Stimulated activated CD4-positive, alpha-beta T cell treated with anti-CD3 and anti-CD28 coated beads, Interleukin-12 subunit alpha, Interleukin-12 subunit beta, amount 100 ng/mL, for 24 hours (primary cell): Measurements from ENCODE around the gene OR5AS1.
"Not testable (repeated sequence)": the region's sequence is repeated elsewhere in the genome, so short reads cannot be mapped to it uniquely, and the experiment has no call there.

ENCODE experiments used
- DNase-seq, 2 experiments: peaks; one replicate each; pipeline ENCODE4 v3.0.0-alpha.2; 2020; ENCODE audit warnings: low read depth in 2 of 2

OR5AS1 gene

DNA sequence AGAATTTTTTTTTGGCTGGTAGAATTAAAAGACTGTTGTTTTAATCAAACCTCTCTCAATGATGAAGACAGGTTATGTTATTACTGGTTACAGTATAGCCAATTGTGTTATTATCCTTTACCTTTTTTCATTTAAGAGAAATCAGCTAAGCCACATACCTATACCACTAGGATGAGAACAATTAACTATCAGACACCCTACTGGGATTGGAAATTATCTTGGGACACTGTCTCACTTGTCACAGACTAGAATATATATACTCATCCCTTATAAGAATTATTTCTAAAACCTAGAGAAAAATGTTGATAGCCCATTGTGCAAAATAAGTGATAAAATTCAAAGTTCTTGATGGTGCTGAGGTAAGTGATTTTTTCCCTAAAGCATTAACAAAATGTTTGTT lies at the start of gene OR5AS1:
Gene OR5AS1, plus strand, starts transcription at position 301 of the 400 bp plus-strand sequence. CDS start 2,765 bp downstream, outside the sequence.
- no peak for DNase-seq

DNA sequence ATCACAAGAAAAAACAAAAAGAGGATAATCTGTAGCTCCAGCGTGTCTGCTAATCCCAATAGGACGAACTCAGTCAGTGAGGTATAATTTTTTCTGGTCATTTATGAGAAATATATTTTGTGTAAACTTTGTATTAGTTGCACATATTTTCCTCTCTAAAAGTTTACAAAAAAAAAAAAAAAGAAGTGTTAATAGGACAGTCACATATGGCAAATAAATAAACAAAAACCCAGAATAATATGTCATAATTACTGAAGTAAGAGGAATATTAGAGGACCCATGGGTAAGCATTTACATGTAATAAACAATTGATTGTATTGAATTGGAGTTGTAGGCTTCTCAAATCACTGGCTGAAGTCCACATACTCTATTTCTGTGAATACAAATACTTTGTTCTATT lies 32.9 kb upstream of the OR5AS1 start, which contains the start of gene OR5F1:
Gene OR5F1, minus strand, starts transcription at position 101 of the 400 bp plus-strand sequence. Its CDS starts 0 bp downstream, at position 101.
- no peak for DNase-seq

DNA sequence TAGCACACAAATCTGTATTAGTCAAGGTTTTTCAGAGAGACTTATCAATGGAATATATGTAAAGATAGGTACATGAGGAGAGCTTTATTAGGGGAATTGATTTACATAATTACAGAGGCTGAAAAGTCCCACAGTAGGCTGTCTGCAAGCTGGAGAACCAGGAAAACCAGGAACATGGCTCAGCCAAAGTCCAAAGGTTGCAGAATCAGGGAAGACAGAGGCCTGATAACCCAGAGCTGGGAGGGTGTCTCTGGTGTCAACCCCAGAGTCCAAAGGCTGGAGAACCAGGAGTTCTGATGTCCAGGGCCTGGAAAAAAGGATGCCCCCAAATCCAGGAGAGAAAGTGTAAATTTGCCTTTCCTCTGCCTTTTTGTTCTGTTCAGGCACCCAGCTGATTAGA lies 16.7 kb upstream of the OR5AS1 start:
- DNase-seq: no peak

DNA sequence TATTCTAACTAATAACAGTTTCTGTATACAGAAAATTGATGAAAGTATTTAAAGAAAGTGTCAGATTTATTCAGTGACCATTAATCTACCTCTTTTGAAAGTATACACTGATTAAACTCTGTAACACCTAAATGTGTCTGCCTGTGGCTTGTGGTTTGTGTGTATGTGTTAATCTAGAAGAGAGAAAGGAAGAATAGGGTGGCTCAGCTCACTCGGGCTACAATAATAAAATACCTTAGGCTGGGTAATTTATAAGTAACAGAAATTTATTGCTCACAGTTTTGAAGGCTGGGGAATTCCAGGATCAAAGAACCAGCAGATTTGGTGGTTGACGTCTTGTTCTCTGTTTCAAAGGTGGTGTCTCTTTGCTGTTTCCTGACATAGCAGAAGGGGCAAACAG lies 13.6 kb upstream of the OR5AS1 start:
- DNase-seq: no peak

DNA sequence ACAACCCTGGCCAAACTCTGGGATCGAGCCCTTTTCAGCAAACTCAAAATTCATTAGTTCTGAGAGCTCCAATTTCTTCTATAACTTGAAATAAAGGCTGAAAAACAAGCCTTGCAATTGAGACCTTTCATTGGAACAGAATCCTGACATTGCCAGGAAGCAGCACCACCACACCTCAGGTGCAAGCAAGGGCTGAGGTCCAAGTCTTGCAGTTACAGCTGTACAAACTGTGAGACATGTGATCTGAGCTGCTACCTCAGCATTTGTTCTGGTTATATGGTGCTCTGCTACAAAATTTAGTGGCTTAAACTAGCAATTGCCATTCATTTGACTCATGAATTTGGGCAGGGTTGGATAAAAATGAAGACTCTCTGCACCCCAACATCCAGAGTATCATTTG lies 18.1 kb downstream of the OR5AS1 start:
- DNase-seq: no peak

DNA sequence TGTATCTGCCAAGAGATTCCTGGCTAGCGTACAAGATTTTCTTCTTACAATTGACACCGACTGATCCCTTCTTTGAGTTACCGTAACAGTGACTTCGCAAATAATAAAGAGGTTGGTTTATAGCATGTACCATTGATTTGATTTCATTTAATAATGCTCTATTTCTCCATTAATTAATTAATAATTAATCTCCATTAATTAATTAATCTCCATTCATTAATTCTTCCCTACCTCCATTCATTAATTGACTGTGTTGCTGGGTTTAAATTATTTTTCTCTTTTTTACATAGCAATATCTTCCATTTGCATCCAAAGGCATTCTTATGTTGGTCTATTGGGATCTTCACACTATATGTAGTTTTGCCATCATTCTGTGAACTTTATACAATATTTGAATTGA lies 21.0 kb downstream of the OR5AS1 start:
- no peak for DNase-seq

DNA sequence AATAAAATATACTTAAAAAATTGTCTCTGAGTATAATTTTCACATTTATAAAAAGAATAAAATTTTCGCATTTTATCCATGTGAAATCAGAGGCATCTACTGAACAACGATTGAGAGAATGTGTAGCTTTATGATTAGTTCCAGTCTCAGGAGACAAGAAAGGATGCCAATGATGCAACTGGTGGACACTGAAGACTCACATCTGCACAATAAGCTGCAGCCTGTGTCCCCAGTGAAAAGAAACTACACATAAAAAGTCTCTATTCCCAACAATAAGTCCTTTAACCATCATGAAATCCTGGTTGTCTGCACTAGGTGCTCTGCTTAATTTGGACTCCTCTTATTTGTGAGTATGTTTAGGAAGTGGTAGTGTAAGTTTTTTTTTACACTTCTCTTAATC lies 22.0 kb downstream of the OR5AS1 start:
- no peak for DNase-seq

DNA sequence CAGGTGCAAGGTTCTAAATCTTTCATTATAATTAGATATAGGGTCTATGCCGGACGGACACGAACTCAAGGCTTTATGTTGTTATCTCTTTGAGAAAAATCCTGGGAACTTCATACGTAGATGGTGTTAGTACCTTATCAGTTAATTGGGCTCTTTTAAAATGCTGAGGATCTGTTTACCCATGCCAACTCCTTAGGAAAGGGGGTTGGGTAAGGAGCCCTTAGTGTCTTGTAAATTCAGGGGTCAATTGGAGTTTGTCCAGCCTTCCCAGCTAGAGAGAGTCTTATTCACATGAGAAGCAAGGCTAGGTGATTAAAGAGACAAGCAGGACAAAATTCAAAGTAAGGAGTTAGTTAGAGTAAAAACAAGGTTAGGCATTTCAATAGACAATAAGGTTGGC lies 28.9 kb downstream of the OR5AS1 start:
- not testable (repeated sequence) for DNase-seq

DNA sequence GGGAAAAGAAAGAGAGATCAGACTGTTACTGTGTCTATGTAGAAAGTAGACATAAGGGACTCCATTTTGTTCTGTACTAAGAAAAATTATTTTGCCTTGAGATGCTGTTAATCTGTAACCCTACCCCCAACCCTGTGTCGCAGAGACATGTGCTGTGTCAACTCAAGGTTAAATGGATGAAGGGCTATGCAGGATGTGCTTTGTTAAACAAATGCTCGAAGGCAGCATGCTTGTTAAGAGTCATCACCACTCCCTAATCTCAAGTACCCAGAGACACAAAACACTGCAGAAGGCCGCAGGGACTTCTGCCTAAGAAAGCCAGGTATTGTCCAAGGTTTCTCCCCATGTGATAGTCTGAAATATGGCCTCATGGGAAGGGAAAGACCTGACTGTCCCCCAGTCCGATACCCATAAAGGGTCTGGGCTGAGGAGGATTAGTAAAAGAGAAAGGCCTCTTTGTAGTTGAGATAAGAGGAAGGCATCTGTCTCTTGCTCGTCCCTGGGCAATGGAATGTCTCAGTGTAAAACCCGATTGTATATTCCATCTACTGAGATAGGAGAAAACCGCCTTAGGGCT lies 30.3 kb downstream of the OR5AS1 start:
- not testable (repeated sequence) for DNase-seq

DNA sequence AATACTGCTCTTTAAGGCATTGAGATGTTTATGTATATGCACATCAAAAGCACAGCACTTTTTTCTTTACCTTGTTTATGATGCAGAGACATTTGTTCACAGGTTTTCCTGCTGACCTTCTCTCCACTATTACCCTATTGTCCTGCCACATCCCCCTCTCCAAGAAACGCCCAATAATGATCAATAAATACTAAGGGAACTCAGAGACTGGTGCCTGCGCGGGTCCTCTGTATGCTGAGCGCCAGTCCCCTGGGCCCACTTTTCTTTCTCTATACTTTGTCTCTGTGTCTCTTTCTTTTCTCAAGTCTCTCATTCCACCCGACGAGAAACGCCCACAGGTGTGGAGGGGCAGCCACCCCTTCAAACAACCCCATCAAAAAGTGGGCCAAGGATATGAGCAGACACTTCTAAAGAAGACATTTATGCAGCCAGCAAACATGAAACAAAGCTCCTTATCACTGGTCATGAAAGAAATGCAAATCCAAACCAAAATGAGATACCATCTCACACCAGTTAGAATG lies 30.9 kb downstream of the OR5AS1 start:
- DNase-seq: not testable (repeated sequence)

DNA sequence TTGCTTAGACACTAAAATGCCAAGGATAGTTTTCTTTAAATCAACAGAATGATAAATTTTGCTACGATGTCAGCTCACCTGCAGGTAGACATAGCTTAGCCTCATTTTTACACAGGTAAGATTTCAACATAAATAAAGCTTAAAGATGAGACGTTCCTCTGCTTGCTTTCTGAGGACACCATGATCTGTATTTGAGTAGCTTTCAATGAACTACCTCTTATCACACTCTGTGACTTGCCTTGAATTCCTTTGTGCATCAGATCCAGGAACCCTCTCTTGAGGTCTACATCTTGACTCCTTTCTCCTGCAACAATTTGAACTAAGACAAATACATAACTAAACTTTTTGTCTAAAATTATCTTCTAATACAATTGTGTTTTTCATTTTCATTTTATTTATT lies 39.5 kb downstream of the OR5AS1 start:
- DNase-seq: no peak
